MM.1S (cell line): ENCODE data around the gene COL9A2.
"Not testable (repeated sequence)": the region's sequence is repeated elsewhere in the genome, so short reads cannot be mapped to it uniquely, and the experiment has no call there.

Source experiments
- DNase-seq: peaks from one replicate; pipeline ENCODE4 v3.0.0-alpha.2; 2015
- H2AFZ ChIP-seq: fragments of 300-600 bp; sonication (generic); 2 replicates; pipeline ENCODE4 v1.6.0; 2016; ENCODE audit warnings: antibody characterized with exemption, low read length
- H3F3A ChIP-seq: fragments of 300-600 bp; sonication (generic); 2 replicates; pipeline ENCODE4 v1.6.1; 2016; ENCODE audit warnings: mild to moderate bottlenecking, antibody characterized with exemption, low read length, moderate library complexity, mixed read lengths; ENCODE audit not compliant: insufficient read depth
- H3K27ac ChIP-seq: fragments of 300-600 bp; sonication (generic); 2 replicates; pipeline ENCODE4 v1.5.1; 2016; ENCODE audit warnings: mild to moderate bottlenecking, low read length
- H3K27me3 ChIP-seq: fragments of 300-600 bp; sonication (generic); replicated peaks from 2 replicates; pipeline ENCODE4 v1.6.0; 2016; ENCODE audit warnings: low read length; ENCODE audit not compliant: insufficient read depth
- H3K36me3 ChIP-seq: fragments of 300-600 bp; sonication (generic); replicated peaks from 2 replicates; pipeline ENCODE4 v1.6.1; 2016; ENCODE audit warnings: mild to moderate bottlenecking, low read length, mixed read lengths; ENCODE audit not compliant: insufficient read depth
- H3K4me1 ChIP-seq: fragments of 300-600 bp; sonication (generic); 2 replicates; pipeline ENCODE4 v1.6.1; 2016; ENCODE audit warnings: low read length, mixed read lengths
- H3K4me2 ChIP-seq: fragments of 300-600 bp; sonication (generic); 2 replicates; pipeline ENCODE4 v1.6.0; 2016; ENCODE audit warnings: low read depth, low read length
- H3K4me3 ChIP-seq: fragments of 300-600 bp; sonication (generic); 2 replicates; pipeline ENCODE4 v1.5.1; 2016; ENCODE audit warnings: low read length, mixed read lengths
- H3K79me2 ChIP-seq: fragments of 300-600 bp; sonication (generic); 2 replicates; pipeline ENCODE4 v1.6.1; 2016; ENCODE audit warnings: mixed run types, low read length, mixed read lengths
- H3K9ac ChIP-seq: fragments of 300-600 bp; sonication (generic); 2 replicates; pipeline ENCODE4 v1.6.1; 2016; ENCODE audit warnings: low read length, mixed read lengths
- H3K9me2 ChIP-seq: fragments of 300-600 bp; sonication (generic); replicated peaks from 2 replicates; pipeline ENCODE4 v1.6.1; 2016; ENCODE audit warnings: mild to moderate bottlenecking, low read length, mixed read lengths; ENCODE audit not compliant: insufficient read depth
- H3K9me3 ChIP-seq: fragments of 300-600 bp; sonication (generic); replicated peaks from 2 replicates; pipeline ENCODE4 v1.6.1; 2016; ENCODE audit warnings: mild to moderate bottlenecking, low read length, mixed read lengths; ENCODE audit not compliant: insufficient read depth
- H4K20me1 ChIP-seq: fragments of 300-600 bp; sonication (generic); 2 replicates; pipeline ENCODE4 v1.6.1; 2016; ENCODE audit warnings: mild to moderate bottlenecking, low read length, moderate library complexity, mixed read lengths; ENCODE audit not compliant: insufficient read depth
- EZH2 ChIP-seq: fragments of 300-600 bp; sonication (generic); optimal IDR thresholded peaks from 2 replicates; pipeline ENCODE3; 2017; ENCODE audit warnings: low read depth, mild to moderate bottlenecking, antibody characterized with exemption, low read length, mixed read lengths
- EZH2phosphoT487 ChIP-seq: fragments of 300-600 bp; sonication (generic); IDR thresholded peaks from 2 replicates; pipeline ENCODE4 v1.6.1; 2018; ENCODE audit warnings: antibody characterized with exemption, low read length
- TF ChIP-seq, protein P1 (sequence below): fragments of 300-600 bp; sonication (generic); IDR thresholded peaks from 2 replicates; pipeline ENCODE4 v1.5.1; 2016; ENCODE audit warnings: antibody characterized with exemption, low read length, mixed read lengths

Gene COL9A2

DNA sequence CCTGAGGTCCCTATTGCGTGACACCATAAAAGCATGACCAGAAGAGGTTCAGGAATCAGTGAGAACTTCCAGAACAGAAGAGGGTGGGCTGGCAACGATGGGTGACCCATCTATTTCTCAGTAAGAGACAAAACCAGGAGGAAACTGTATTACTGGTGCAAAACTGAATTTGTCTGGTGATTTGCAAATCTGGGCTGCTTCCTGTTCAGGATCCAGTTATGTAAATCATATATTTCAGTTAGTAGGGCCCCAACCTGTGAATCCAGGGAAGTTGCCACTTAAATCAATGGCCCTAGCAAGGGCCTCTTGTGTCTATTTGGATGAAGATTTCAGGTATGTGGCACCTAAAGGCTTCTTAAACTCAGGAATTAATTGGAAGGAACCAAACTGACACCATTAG is 33.3 kb upstream of the COL9A2 start:
- Histone ChIP-seq H3F3A (no peaks in the 10 kb centered on the region), H2AFZ (no peak overlapping the region), H3K4me1 (no peaks in the 10 kb centered on the region), H3K27me3 (no peaks in the 10 kb centered on the region), H3K4me2 (no peak overlapping the region), H3K9ac (no peak overlapping the region), H3K4me3 (no peak overlapping the region), H3K27ac (no peak overlapping the region), H3K36me3 (no peaks in the 10 kb centered on the region), H3K9me3 (no peaks in the 10 kb centered on the region), H3K79me2 (no peaks in the 10 kb centered on the region), H3K9me2 (no peaks in the 10 kb centered on the region), H4K20me1 (no peaks in the 10 kb centered on the region)
- no peak for DNase-seq
- no peak for TF ChIP-seq EZH2
- no peak for TF ChIP-seq EZH2phosphoT487

DNA sequence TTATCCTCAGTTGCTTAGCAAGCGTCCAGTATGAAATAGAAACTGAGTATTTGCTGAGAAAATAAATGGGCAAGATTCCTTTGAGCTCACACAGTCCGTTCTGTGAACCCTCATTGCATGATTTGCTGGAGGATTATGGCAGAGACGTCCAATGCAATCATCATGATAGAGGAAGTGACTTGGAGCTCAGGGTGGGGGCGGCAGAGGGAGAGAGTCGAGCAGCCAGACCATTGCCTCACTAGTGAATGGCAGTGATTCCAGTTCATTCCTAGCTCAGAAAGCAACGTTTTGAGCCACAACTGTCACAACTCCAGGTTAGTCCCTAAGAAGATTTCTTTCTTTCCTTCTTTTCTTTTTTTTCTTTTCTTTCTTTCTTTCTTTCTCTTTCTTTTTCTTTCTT is 27.5 kb upstream of the COL9A2 start:
- Histone ChIP-seq H3K27ac (no peak overlapping the region), H2AFZ (no peak overlapping the region), H3K9ac (no peak overlapping the region), H3K9me3 (no peaks in the 10 kb centered on the region), H4K20me1 (no peaks in the 10 kb centered on the region), H3F3A (no peaks in the 10 kb centered on the region), H3K9me2 (no peaks in the 10 kb centered on the region), H3K4me1 (no peaks in the 10 kb centered on the region), H3K36me3 (no peaks in the 10 kb centered on the region), H3K27me3 (no peaks in the 10 kb centered on the region), H3K4me3 (no peak overlapping the region), H3K79me2 (no peaks in the 10 kb centered on the region), H3K4me2 (no peak overlapping the region)
- DNase-seq: no peak
- TF ChIP-seq, protein P1, sequence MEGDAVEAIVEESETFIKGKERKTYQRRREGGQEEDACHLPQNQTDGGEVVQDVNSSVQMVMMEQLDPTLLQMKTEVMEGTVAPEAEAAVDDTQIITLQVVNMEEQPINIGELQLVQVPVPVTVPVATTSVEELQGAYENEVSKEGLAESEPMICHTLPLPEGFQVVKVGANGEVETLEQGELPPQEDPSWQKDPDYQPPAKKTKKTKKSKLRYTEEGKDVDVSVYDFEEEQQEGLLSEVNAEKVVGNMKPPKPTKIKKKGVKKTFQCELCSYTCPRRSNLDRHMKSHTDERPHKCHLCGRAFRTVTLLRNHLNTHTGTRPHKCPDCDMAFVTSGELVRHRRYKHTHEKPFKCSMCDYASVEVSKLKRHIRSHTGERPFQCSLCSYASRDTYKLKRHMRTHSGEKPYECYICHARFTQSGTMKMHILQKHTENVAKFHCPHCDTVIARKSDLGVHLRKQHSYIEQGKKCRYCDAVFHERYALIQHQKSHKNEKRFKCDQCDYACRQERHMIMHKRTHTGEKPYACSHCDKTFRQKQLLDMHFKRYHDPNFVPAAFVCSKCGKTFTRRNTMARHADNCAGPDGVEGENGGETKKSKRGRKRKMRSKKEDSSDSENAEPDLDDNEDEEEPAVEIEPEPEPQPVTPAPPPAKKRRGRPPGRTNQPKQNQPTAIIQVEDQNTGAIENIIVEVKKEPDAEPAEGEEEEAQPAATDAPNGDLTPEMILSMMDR: no peak
- TF ChIP-seq EZH2: no peak
- no peak for TF ChIP-seq EZH2phosphoT487

DNA sequence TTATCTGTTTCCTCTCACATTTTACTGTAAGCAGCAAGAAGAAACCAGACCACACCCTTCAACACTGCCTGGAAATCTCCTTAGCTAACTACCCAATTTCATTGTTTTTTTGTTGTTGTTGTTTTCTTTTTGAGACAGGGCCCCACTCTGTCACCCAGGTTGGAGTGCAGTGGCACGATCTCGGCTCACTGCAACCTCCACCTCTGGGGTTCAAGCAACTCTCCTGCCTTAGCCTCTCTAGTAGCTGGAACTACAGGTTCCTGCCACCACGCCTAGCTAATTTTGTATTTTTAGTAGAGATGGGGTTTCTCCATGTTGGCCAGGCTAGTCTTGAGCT is 25.3 kb upstream of the COL9A2 start:
- not testable (repeated sequence) for H3F3A ChIP-seq, H3K27ac ChIP-seq, H3K4me3 ChIP-seq, H3K9ac ChIP-seq, H3K27me3 ChIP-seq, H4K20me1 ChIP-seq, H3K9me3 ChIP-seq, H3K79me2 ChIP-seq, H3K9me2 ChIP-seq, H3K36me3 ChIP-seq, H2AFZ ChIP-seq, H3K4me1 ChIP-seq, DNase-seq, H3K4me2 ChIP-seq

DNA sequence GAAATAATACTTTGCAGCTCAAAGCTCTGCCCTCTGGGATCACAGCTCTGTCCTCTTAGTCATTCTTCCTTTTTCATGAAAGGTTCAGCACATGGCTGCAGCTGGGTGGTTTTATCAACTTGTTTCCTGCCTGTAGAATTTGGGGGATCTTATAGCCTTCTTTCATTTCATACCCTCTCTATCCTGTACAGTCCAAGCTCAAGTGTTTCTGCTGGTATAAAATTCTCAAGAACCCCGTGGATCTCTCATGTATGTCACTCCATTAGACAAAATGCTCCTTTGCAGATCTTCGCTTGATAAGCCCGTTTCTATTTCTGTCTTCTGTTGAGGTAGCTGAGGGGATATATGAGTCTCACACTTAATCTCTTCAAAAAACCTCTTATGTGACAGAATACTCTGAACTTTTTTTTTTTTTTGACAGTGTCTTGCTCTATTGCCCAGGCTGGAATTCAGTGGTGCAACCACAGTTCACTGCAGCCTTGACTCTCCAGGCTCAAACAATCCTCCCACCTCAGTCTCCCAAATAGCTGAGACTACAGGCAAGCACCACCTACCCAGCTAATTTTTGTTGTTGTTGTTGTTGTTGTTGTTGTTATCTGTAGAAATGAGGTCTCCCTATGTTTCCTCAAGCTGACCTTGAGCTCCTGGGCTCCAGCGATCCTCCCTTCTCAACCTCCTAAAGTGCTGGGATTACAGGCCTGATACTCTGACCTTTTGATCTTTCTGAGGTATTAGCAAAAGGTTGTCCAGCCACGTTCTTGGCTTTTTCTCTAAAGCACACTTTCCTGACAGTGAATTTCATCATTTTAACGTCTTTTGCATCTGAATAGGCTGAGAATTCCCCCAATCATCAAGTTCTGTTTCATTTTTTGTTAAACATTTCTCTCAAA is 24.6 kb upstream of the COL9A2 start:
- H3K4me2 ChIP-seq: no peak overlapping the region
- no peak for TF ChIP-seq EZH2phosphoT487
- TF ChIP-seq EZH2: no peak
- TF ChIP-seq, protein P1: no peak
- no peaks in the 10 kb centered on the region for H3K36me3 ChIP-seq
- no peak overlapping the region for H2AFZ ChIP-seq
- DNase-seq: no peak
- H3K4me1 ChIP-seq: peaks cover 5% of the 10 kb centered on the region; the same call in 1 of the 2 replicates
- H3K27ac ChIP-seq: no peak overlapping the region
- no peaks in the 10 kb centered on the region for H3K27me3 ChIP-seq
- H3F3A ChIP-seq: no peaks in the 10 kb centered on the region
- no peak overlapping the region for H3K4me3 ChIP-seq
- H3K9me2 ChIP-seq: no peaks in the 10 kb centered on the region
- H3K9ac ChIP-seq: no peak overlapping the region
- H4K20me1 ChIP-seq: no peaks in the 10 kb centered on the region
- H3K79me2 ChIP-seq: no peaks in the 10 kb centered on the region
- no peaks in the 10 kb centered on the region for H3K9me3 ChIP-seq
